GM18873 (cell line): ENCODE measurements around the gene RBM19.
"Not testable (repeated sequence)": the region's sequence is repeated elsewhere in the genome, so short reads cannot be mapped to it uniquely, and the experiment has no call there.

ENCODE experiments used
- ATAC-seq: cut with Tn5 transposase; IDR thresholded peaks from one replicate; pipeline ENCODE4 v1.9.1; 2021; ENCODE audit warnings: mild to moderate bottlenecking, moderate library complexity, moderate number of reproducible peaks; ENCODE audit not compliant: unreplicated experiment, low FRiP score

Gene RBM19

DNA sequence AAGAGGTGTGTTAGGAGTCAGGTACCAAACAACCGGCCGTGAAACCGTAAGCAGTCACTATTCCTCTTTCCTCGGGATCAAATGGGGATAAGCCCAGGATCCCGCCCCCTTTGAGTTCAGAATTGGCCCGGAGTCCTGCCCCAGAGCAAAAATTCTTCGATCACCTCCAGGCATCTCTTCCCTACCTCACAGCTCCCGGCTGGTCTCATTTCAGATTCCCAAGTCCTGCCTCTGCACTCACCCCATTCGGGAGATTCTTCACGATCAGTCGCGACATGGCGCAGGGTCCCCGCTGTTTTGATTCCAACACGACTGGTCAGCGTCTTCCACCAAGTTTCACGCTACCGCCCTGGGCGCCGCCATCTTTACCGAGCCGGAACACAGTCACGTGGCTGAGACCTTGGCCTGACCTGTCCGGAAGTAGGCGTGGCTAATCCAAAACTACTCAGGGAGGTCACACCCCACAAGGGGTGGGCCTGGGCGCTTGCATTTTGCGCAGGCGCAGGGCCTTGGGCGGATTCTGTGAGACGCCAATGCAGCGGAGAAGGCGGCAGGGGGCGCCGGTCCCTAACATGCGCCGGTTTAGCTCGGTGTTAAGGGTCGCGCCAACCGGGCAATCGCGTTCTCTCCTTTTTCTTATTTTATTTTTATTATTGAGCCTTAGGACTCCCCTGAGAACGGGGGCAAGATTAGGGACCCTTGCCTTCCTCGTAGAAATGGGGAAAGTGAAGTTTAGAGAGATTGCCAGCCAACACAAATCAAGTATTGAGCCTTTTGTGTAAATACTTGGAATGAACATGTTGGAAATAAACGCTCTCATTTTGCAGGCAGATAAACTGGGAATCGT is at the start of gene RBM19:
Gene RBM19, minus strand, starts transcription at position 375 of the 847 bp plus-strand sequence. Its CDS starts 98 bp downstream, at position 277.
- peak; percentile 93 for ATAC-seq

DNA sequence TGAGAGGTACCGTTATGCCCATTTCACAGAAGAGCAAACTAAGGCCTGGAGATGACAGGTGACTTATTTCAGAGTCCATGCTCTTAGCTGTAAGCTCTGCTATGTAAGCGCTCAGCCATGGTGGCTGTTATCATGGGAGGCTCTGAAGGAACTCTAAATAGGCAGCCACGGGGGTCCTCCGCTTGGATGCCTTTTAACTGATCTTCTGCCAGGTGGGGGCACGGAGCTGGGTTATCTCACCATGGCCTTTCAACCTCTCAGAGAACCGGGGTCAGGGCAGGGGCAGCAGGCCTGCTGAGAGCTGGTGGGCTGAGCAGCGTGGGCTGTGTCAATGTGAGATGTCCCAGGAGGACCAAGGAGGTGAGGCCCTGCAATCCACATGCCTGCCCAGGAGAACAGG is 49.7 kb upstream of the RBM19 start:
- no peak for ATAC-seq

- no peak for ATAC-seq
These were observed 47.6 kb upstream of the RBM19 start for GRCh38 chr12:114013575-114014345.

- ATAC-seq, result no peak
These were observed 46.8 kb upstream of the RBM19 start for GRCh38 chr12:114012744-114013431.

GRCh38 chr12:114011711-114012110 is 45.6 kb upstream of the RBM19 start:
- no peak for ATAC-seq

DNA sequence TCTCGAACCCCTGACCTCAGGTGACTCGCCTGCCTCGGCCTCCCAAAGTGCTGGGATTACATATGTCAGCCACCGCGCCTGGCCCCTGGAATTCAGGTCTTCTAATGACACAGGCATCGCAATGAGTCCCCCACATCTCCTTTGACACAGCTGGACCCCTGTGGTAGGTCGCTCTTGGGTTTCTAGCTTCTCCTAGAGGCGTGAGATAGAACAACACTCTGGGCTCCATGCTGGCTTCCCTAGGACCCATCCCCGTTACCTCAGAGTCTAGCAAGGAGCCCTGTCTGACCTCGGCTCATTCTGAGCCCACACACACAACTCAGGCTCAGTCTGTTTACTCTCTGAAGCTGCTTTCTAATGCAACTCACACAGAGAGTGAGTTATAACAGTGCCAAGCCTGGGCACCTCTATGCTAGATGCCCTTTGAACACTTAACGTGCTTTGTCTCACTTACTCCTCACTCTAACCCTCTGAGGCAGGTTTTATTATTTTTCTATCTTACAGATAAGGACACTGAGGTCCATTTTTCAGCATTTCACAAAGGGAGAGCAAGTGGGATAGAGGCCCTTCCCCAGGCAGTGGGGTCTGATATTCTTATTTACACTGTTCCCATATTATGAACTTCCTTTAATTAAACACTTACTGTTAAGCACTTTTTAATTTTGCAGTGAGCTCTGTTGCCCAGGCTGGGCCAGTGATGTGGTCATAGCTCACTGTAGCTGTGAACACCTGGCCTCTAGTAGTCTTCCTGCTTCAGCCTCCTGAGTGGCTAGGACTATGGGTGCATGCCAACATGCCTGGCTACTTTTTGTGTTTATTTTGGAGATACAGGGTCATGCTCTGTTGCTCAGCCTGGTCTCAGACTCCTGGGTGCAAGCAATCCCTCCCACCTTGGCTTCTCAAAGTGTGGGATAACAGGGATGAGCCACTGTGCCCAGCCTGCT is 40.6 kb upstream of the RBM19 start:
- ATAC-seq, result no peak

DNA sequence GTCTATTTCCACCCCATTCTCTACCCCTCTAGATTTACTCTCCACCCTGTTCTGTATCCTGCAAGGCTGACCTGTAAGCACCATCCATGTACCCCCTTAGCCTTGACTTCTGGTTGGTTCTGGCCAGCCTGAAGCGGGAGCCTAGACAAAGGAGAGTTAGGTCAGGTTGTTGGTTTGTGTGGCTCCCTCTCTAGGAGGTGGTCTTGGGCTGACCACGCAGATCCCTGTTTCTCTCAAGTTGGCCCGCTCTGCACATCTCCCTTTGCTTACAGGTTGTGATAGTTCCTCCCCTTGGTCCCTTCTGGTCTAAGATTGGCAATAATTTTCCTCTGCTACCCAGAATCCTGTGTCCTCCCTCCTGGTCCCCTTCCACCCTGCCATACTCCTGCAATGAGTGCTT is 38.3 kb upstream of the RBM19 start:
- no peak for ATAC-seq

DNA sequence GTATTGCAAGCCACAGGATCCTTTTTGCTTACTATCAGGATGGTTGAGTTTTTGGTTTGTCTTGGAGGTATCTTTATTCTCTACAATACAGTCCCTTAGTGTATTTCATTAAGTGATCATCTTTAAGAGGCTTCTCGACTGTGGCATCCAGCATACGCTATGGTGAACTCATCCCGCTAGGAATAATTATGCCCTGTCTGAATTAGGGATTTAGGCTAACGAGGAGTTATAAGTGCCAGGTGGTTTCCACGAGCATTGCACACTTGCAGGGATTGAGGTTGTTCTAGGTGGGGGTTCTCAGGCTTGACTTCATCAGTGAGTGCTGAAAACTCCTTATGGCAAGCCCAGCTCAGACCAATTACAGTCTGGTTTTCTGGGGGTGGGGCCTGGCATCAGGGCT is 37.2 kb upstream of the RBM19 start:
- ATAC-seq, result no peak

- ATAC-seq, result no peak
These were observed 35.6 kb upstream of the RBM19 start for GRCh38 chr12:114001511-114002340.

DNA sequence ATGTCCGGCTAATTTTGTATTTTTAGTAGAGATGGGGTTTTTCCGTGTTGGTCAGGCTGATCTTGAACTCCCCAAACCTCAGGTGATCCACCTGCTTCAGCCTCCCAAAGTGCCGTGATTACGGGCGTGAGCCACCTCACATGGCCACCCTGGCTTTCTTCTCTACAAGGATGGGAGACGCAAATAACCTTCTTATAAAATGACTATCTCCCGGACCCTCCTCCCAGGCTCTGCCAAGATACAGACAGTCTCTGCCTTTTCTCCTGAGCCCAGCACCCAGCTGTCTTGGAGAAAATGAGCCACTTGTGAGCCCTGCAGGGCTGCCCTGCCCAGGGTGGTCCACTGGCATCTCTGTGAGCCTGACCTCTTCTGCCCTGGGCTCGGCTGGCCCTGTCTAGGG is 34.7 kb upstream of the RBM19 start:
- ATAC-seq, result no peak

- not testable (repeated sequence) for ATAC-seq
These were observed 34.1 kb upstream of the RBM19 start for GRCh38 chr12:114000261-114000660.

DNA sequence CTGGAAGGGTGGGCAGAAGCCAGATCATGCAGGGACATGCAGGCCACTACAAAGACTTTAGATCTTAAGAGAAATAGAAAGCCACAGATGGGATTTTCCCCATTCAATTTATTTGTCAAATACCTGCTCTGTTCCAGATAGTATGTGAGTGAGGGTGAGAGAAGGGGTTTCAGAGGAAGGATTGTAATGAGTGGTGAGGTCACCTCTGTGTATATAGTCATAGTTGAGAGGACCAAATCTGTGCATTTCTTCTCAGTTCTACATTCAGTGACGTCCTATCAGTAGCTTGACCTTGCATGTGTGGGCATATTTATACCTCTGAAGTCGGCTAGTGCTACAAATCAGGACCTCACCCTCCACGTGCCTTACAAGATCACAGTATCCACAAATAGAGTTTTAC is 31.2 kb upstream of the RBM19 start:
- no peak for ATAC-seq

- no peak for ATAC-seq
These were observed 29.9 kb upstream of the RBM19 start for GRCh38 chr12:113996026-113996425.

DNA sequence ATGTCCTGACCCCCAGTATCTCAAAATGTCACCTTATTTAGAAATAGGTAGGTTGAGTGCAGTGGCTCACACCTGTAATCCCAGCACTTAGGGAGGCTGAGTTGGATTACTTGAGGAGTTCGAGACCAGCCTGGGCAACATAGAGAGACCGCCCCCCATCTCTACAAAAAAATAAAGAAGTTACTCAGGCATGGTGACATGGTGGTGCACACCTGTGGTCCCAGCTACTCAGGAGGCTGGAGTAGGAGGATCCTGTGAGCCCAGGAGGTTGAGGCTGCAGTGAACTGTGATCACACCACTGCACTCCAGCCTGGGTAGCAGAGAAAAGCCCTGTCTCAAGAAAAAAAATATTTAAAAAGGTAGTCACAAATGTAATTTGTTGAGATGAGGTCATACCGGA is 27.9 kb upstream of the RBM19 start:
- no peak for ATAC-seq

DNA sequence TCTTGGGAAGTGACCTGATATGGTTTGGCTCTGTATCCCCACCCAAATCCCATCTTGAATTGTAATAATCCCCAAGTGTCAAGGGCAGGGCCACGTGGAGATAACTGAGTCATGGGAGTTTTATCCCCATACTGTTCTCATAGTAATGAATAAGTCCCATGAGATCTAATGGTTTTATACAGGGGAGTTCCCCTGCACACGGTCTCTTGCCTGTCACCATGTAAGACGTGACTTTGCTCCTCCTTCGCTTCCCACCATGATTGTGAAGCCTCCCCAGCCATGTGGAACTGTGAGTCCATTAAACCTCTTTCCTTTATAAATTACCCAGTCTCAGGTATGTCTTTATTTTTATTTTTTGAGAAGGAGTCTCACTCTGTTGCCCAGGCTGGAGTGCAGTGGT is 26.6 kb upstream of the RBM19 start:
- ATAC-seq, result not testable (repeated sequence)

GRCh38 chr12:113991224-113992044 is 25.3 kb upstream of the RBM19 start:
- no peak for ATAC-seq

GRCh38 chr12:113990250-113991223 is 24.4 kb upstream of the RBM19 start:
- ATAC-seq, result no peak
